ENCODE results near the gene TMEM19. TPM values are rescaled to one million over a fixed set of nuclear protein-coding genes. Genes with fewer than 3 reads are reported as not detected.

Gene TMEM19
- total RNA-seq, 1 experiment from 2014 or later, result 17.3 TPM

DNA sequence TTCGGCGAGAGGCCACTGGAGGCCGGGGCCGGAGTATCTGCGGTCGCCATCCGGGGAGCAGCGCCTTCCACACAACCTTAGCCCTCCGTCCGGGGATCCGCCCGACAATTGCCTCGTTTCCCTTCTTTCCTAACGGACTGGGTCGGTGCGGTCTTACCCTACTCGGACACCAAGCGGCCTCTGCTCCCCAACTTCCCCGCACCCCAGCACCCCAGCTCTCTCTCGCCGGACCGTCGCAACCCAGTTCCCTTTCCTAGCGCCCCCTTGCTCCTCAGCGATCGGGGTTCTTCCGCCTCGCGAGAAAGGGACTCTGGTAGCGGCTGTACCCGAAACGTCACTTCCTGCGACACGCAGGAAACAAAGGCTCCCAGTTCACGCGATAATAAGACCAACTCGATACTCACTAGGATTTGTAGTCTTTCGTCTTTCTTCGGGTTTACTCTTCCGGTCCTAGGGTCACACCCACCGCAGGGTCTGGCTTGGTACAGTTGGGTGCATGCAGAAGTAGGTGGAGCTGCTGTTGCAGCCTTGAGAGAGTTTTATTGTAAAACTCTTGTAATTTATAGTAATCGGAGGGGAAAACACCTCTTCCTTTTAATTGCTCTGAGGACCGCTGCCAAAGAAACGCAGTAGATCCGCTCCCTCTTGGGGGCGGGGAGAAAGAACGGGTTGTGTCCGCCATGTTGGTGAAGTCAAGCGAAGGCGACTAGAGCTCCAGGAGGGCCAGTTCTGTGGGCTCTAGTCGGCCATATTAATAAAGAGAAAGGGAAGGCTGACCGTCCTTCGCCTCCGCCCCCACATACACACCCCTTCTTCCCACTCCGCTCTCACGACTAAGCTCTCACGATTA lies 22.1 kb upstream of the TMEM19 start, which contains the start of the genes THAP2 and ZFC3H1:
Gene THAP2, plus strand, starts transcription at position 741 of the 850 bp plus-strand sequence. CDS start 209 bp downstream, outside the sequence.
Gene ZFC3H1, minus strand, starts transcription at position 288 of the 850 bp plus-strand sequence. Its CDS starts 238 bp downstream, at position 50.
- H3K4me1 ChIP-seq (ENCODE audit: insufficient read depth, low read length), result no peaks in the 10 kb centered on the region
- no peaks in the 10 kb centered on the region for H3K9me3 ChIP-seq (ENCODE audit: control insufficient read depth, low read depth, low read length)
- H3K23me2 ChIP-seq (ENCODE audit: insufficient read length, low read depth, low read length, poor library complexity, severe bottlenecking), result peaks cover 3% of the 10 kb centered on the region
- H3K23ac ChIP-seq (ENCODE audit: insufficient read length, low read depth, low read length), result peak within 1 kb of the TSS; percentile 45
- peak within 1 kb of the TSS; percentile 68 for H2AFZ ChIP-seq (ENCODE audit: low read length)
- H2BK15ac ChIP-seq (ENCODE audit: low read depth, low read length), result no peak within 1 kb of the TSS
- H2AK5ac ChIP-seq (ENCODE audit: insufficient read length, low read length), result no peak within 1 kb of the TSS
- peak within 1 kb of the TSS; percentile 29 for H2BK12ac ChIP-seq (ENCODE audit: insufficient read length, low read depth, low read length)
- Mint-ChIP-seq H3K27ac (peak within 1 kb of the TSS; percentile 99 to 100 (median 100)), H3K27me3 (ENCODE audit: low read depth) (peaks cover 2% of the 10 kb centered on the region; the same call in 1 of the 2 replicates), H3K4me1 (peaks cover 17 to 26% of the 10 kb centered on the region in 2 experiments), H3K4me3 (peak within 1 kb of the TSS; percentile 99 to 100), H3K9me3 (peaks cover 0 to 3% of the 10 kb centered on the region in 2 experiments; a peak in 1 of 5 replicates), H3K36me3 (ENCODE audit: insufficient read depth in 1 of 3, low read depth in 3 of 3) (peaks cover 16 to 32% (median 19%) of the 10 kb centered on the region in 3 experiments; a peak in 6 of 7 replicates)
- peak within 1 kb of the TSS; percentile 83 for H3T11ph ChIP-seq (ENCODE audit: low read length)
- H2BK120ac ChIP-seq (ENCODE audit: low read depth, low read length, poor library complexity, severe bottlenecking), result peak within 1 kb of the TSS; percentile 71
- H3K56ac ChIP-seq (ENCODE audit: insufficient read length, low read depth, low read length), result peak within 1 kb of the TSS; percentile 84
- peak within 1 kb of the TSS; percentile 100 for H3K14ac ChIP-seq (ENCODE audit: insufficient read depth, low read length)
- no CpG with 5 or more reads among the region's 57 CpGs for WGBS (ENCODE audit: extremely low coverage, insufficient read length, low lambda C conversion rate)
- H2BK5ac ChIP-seq (ENCODE audit: insufficient read length, low read length), result peak within 1 kb of the TSS; percentile 96
- no peaks in the 10 kb centered on the region for H4K20me1 ChIP-seq (ENCODE audit: control insufficient read depth, insufficient read depth, insufficient read length)
- DNase-seq, result peak; percentile 98
- H4K91ac ChIP-seq (ENCODE audit: insufficient read length, low read depth, low read length), result peak within 1 kb of the TSS; percentile 42
- H4K5ac ChIP-seq (ENCODE audit: insufficient read length, low read depth, low read length), result peak within 1 kb of the TSS; percentile 97
- H4K8ac ChIP-seq (replicated peaks; ENCODE audit: insufficient read length, low read depth, low read length), result peak within 1 kb of the TSS; percentile 85
- H3K9ac ChIP-seq (ENCODE audit: extremely low read depth, insufficient read length, low read length), result peak within 1 kb of the TSS; percentile 100
- no peak within 1 kb of the TSS for H3K4ac ChIP-seq (ENCODE audit: low read depth, low read length)
- H3K79me2 ChIP-seq (ENCODE audit: insufficient read depth, low read length), result peaks cover 17% of the 10 kb centered on the region; the same call in 1 of the 2 replicates
- H3K4me2 ChIP-seq (ENCODE audit: insufficient read depth, insufficient read length, low read length), result peak within 1 kb of the TSS; percentile 81
- no peaks in the 10 kb centered on the region for H3K27me3 ChIP-seq (ENCODE audit: insufficient read depth, low read length)
- TF ChIP-seq CTCF (conservative IDR thresholded peaks at IDR 0.05), result peak; percentile 27; the same call in 2 of the 3 replicates
- H2BK20ac ChIP-seq (ENCODE audit: low read depth, low read length, poor library complexity, severe bottlenecking), result no peak within 1 kb of the TSS
- no peaks in the 10 kb centered on the region for H3K79me1 ChIP-seq (ENCODE audit: insufficient read depth, low read depth, low read length, poor library complexity, severe bottlenecking)
- peak within 1 kb of the TSS; percentile 95 for H3K27ac ChIP-seq (ENCODE audit: insufficient read length, low read depth, low read length)
- peak within 1 kb of the TSS; percentile 99 for H3K18ac ChIP-seq (ENCODE audit: insufficient read length, low read depth, low read length)
